ENCODE data around the gene TM4SF4. TPM values are rescaled to one million over a fixed set of nuclear protein-coding genes. Genes with fewer than 3 reads are reported as not detected.
A peak's percentile ranks its signal among the peaks of the same experiment; 100 is the strongest.

The TM4SF4 gene
- total and polyA plus RNA-seq, 2 experiments from 2014 or later, result 0.46 TPM; not detected in 1

- H3K9me3 ChIP-seq (ENCODE audit: low read depth), result no peaks in the 10 kb centered on the region
- no peaks in the 10 kb centered on the region for H3K27me3 ChIP-seq
- peaks cover 51% of the 10 kb centered on the region for H3K4me1 ChIP-seq (ENCODE audit: low read depth)
- H3K27ac ChIP-seq, result no peak overlapping the region
- DNase-seq (ENCODE audit: low read depth in 1 of 2, low spot score in 1 of 2), result no peak
- no peak overlapping the region for H3K4me3 ChIP-seq
- no peaks in the 10 kb centered on the region for H3K36me3 ChIP-seq
- TF ChIP-seq, protein P1, sequence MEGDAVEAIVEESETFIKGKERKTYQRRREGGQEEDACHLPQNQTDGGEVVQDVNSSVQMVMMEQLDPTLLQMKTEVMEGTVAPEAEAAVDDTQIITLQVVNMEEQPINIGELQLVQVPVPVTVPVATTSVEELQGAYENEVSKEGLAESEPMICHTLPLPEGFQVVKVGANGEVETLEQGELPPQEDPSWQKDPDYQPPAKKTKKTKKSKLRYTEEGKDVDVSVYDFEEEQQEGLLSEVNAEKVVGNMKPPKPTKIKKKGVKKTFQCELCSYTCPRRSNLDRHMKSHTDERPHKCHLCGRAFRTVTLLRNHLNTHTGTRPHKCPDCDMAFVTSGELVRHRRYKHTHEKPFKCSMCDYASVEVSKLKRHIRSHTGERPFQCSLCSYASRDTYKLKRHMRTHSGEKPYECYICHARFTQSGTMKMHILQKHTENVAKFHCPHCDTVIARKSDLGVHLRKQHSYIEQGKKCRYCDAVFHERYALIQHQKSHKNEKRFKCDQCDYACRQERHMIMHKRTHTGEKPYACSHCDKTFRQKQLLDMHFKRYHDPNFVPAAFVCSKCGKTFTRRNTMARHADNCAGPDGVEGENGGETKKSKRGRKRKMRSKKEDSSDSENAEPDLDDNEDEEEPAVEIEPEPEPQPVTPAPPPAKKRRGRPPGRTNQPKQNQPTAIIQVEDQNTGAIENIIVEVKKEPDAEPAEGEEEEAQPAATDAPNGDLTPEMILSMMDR (IDR thresholded peaks at IDR 0.05; ENCODE audit: low read depth, low read length), result no peak
Observed at GRCh38 chr3:149551500-149551899, 77.0 kb downstream of the TM4SF4 start.

DNA sequence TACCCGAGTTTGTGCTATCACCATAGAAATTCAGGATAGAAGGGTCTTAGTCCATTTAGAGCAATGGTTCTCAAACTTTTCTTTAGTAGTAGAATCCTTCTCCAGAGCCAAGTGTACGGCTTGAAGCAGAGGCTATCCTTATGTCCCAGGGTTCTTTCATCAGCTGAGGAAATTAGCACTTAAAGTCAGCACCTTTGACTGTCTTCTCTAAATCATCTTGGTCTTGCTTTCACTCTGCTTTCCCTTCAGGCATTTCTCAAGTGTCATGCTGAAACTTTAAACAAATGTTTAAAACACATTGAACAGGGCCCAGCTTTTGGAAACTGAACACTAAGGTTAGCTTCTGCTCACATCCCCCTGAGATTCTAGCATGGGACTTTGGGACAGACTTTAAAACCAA lies 78.2 kb downstream of the TM4SF4 start:
- no peaks in the 10 kb centered on the region for H3K27me3 ChIP-seq
- H3K9me3 ChIP-seq (ENCODE audit: low read depth), result no peaks in the 10 kb centered on the region
- H3K4me3 ChIP-seq, result no peak overlapping the region
- TF ChIP-seq, protein P1 (IDR thresholded peaks at IDR 0.05; ENCODE audit: low read depth, low read length), result no peak
- H3K4me1 ChIP-seq (ENCODE audit: low read depth), result peaks cover 48% of the 10 kb centered on the region
- H3K27ac ChIP-seq, result peak overlapping the region; percentile 86
- no peaks in the 10 kb centered on the region for H3K36me3 ChIP-seq
- DNase-seq (ENCODE audit: low read depth in 1 of 2, low spot score in 1 of 2), result no peak

Other genes with a start within 250 kb of the TM4SF4 start
- gene TM4SF18, start 141.1 kb upstream of the TM4SF4 start, total RNA-seq, result 0.33 TPM in 1 of 2 replicates, not detected in the other
- gene TM4SF18, start 141.1 kb upstream of the TM4SF4 start, polyA plus RNA-seq, result not detected in 2 replicates
- gene TM4SF1, start 97.0 kb upstream of the TM4SF4 start, total RNA-seq, result 0.80 and 3.1 TPM in 2 replicates
- 1.7 and 4.3 TPM in 2 replicates for gene TM4SF1, start 97.0 kb upstream of the TM4SF4 start, polyA plus RNA-seq
- gene WWTR1, start 183.3 kb downstream of the TM4SF4 start, total RNA-seq, result 55.0 and 69.1 TPM in 2 replicates
- 54.8 and 80.6 TPM in 2 replicates for gene WWTR1, start 183.3 kb downstream of the TM4SF4 start, polyA plus RNA-seq

All from cardiac muscle cell (in vitro differentiated cells and primary cell).